Activated CD8-positive, alpha-beta memory T cell treated with anti-CD3 and anti-CD28 coated beads, Interleukin-2, amount 50 U/mL, for 48 hours (primary cell): ENCODE measurements around the gene DAB2IP.

Experiments
- DNase-seq: peaks from one replicate; pipeline ENCODE4 v3.0.0-alpha.2; 2020

Gene DAB2IP

GRCh38 chr9:121808781-121809180, 157.3 kb downstream of the DAB2IP start:
- no peak for DNase-seq

GRCh38 chr9:121809356-121810050, 158.1 kb downstream of the DAB2IP start:
- DNase-seq: no peak

GRCh38 chr9:121810489-121810888, 159.1 kb downstream of the DAB2IP start:
- DNase-seq: no peak

GRCh38 chr9:121811140-121811539, 159.7 kb downstream of the DAB2IP start:
- DNase-seq: no peak

GRCh38 chr9:121811751-121812150, 160.3 kb downstream of the DAB2IP start:
- DNase-seq: no peak

- DNase-seq: no peak
These were observed 160.8 kb downstream of the DAB2IP start for GRCh38 chr9:121812159-121812735.

GRCh38 chr9:121813519-121814210, 162.2 kb downstream of the DAB2IP start:
- DNase-seq: no peak

- DNase-seq: no peak
These were observed 163.2 kb downstream of the DAB2IP start for GRCh38 chr9:121814594-121814993.

GRCh38 chr9:121815084-121815483, 163.7 kb downstream of the DAB2IP start:
- DNase-seq: no peak

DNA sequence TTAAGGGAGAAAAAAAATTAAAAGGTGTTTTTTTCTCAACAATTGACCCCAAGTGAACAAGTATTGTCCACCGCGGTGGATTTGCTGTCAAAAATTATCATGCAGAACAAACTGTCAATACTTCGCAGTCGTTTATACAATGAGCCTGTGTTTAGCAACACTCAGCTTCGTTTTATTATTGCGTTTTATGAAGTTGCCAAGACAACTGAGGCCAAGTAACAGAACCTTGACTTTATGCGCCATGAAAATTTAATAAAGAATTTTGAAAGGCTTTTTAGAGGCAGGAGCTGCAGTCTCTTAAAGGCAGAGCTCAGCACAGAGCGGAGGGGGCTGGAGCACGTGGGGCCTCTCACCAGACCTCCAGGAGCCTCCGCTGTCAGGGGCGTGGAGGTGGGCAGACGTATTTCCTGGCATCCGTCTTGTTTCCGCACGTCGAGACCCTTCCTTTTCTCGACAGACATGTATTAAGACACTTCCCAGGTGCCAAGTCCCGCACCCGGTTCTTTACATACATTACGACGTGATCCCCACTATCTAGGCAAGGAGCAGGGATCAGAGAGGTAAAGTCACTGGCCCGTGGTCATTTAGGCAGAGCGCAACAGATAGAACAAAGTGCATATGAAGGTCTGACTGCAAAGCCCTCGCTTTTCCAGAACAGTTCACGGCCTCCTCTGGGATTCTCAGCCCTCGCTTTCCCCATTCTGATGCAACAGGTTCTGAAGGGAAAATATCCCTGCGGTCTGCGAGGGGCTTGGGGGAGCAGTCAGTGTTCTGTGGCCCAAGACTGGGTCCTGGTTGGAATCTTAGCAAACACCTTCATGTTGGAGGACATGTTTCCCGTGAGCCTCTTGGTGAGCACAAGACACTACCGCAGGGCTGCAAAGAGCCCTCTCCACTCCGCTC, 164.4 kb downstream of the DAB2IP start:
- no peak for DNase-seq

DNA sequence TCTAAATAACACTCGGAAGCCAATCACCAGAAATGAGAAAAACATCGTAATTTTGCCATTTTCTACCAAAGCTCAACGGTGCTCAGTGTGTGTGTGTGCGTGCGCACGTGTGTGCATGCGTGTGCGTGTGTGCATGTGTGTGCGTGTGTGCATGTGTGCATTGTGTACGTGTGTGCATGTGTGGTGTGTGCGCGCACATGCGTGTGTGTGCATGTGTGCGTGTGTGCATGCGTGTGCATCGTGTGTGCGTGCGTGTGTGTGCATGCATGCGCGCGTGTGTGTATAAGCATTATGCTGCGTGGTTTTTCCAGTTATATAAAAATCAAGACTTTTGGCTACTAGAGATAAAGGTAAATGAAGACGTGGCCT, 165.0 kb downstream of the DAB2IP start:
- DNase-seq: no peak

- DNase-seq: no peak
These were observed 165.5 kb downstream of the DAB2IP start for GRCh38 chr9:121816845-121817450.

DNA sequence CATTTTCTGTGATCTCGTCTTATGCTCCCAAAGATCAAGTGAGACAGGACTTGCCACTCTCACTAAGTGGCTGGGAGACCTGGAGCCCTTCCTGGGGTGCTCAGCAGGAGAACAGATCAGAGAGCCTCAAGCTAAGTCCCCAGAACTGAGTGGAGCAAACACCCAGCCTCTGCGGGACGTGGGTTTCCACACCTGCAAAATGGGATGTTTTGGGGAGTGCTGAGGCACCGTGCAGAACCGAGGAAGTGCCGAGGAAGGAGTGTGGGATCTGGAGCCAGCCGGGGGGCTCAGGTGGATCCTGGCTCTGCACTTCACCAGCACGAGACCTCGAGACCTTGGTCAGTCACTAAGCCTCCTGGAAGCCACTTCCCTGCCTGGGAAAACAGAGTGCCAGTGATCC, 166.0 kb downstream of the DAB2IP start:
- DNase-seq: no peak

DNA sequence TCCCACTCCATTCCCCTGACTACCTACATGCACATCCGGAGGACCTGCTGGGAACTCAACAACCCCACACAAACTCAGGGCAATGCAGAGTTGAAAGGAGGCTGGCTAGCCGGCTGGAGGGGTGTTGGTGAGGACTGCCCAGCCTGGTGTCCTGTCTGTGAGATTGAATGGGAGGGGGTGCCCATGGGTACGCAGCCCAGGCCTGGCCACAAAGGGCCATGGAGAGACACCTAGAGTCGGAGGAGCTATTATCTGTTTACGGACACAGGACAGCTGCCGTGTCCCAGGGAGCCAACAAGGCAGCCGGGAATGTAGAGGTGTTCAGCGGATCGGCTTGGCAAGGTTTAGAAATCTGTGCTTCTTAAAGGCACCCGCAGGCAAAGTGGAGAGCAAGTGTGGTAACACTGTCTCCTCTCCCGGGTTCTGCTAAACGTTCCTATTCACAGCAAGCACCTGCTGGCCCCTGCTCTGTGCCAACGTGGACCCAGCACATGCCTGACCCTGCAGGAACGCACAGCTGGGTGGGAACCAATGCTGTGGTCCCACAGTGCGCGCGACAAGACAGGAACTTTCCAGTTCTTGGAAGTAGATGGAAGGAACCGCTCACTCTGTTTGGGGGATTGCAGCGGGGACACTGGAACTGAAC, 166.7 kb downstream of the DAB2IP start:
- no peak for DNase-seq

- DNase-seq: no peak
These were observed 167.5 kb downstream of the DAB2IP start for GRCh38 chr9:121818841-121819427.

DNA sequence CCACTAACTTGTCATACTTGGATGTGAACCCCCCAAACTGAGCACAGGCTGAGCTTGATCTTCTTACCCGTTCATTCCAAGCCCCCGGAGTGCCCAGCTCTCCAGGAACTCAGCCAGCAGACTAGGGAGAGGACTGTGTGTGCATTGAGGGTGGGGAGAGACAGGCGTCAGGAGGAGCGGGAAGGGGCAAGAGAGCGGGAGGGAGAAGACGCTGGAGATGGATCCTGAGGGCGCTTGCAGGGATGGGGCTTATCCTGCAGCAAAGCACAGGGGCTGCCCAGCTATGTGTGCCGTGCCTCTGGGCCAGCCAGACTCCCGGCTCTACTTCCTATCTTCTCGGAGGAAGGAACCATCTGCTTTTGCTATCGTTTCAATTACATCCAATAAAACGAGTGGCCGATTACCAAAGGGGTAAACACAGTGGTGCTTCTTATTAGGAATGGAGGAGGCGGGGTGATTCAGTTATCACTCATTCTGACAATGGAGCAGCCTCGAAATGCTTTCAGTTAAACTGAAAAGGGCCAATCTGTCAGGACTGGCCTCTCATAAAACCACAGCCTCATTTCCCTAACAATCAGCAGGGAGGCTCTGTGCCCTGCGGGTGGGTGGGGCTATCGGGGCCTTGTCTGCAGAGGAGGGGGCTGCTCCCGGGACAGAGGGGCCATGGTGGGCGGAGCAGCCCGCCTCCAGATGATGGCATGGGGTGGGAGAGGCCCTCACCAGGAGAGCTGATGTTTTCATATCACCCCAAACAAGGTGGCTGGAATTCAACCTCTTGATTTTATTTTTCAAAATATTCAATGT, 168.2 kb downstream of the DAB2IP start:
- DNase-seq: no peak

GRCh38 chr9:121820286-121821005, 169.0 kb downstream of the DAB2IP start:
- DNase-seq: no peak

- DNase-seq: no peak
These were observed 169.9 kb downstream of the DAB2IP start for GRCh38 chr9:121821326-121821725.

DNA sequence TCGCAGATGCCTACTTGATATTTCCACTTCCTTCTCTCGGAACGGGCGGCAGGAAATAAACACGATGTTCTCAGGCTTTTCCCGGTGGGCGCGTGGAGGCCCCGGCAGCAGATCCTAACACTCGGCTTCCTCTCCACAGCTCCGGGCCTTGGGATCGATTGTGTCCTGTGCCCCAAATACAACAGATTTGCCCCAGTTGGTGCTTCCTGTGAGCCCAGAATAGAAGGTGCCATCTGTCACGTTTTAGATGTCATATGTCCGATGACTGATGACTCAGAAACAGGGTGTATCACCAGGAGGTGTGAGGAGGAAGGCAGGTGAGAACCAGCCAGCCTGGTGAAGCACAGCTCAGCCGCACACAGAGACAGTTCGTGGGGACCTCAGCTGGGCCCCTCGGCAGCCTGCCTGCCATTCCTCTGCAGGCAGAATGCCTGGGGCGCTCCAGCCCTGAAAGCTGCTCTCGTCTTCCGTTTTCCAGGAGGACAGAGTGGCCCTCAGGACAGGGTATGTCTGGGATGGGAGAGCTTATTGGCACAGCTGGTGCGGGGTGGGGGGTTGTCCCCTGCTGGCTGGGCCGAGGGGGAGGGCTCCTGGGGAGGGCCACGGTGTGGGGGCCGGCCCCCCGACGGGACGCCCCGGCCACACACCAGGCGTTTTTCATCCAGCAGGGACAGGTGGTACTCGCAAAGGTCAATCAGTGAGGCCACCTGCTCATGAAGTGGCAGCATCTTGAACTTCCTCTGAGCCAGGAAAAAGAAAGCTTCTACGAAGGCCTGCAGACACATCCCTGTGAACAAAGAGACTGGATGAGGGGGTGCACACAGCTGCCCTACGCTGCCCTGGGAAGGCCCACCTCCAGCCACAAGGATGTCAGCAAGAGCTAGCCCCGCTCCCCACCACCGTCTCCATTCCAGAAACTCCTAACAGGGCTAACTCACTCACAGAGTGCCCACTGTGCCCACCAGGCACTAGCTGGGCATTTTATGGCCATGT, 171.0 kb downstream of the DAB2IP start:
- no peak for DNase-seq
